GM23338 (cell line): Measurements from ENCODE around the gene MDM2. TPM values are rescaled to one million over a fixed set of nuclear protein-coding genes. Genes with fewer than 3 reads are reported as not detected.

Experiments
- ATAC-seq: fragments of 200-7000 bp; cut with Tn5 transposase; 3 replicates; pipeline ENCODE4 v1.9.1; 2020
- DNase-seq: peaks from one replicate; pipeline ENCODE4 v3.0.0-alpha.2; 2015; ENCODE audit warnings: low spot score
- H2AFZ ChIP-seq: fragments of 200-600 bp; sonication (generic); 2 replicates; pipeline ENCODE4 v1.8.0; 2016; ENCODE audit warnings: antibody characterized with exemption, mild to moderate bottlenecking, moderate library complexity
- H3F3A ChIP-seq: fragments of 200-600 bp; sonication (generic); replicated peaks from 2 replicates; pipeline ENCODE4 v1.8.0; 2017; ENCODE audit warnings: antibody characterized with exemption, mixed run types, low read depth
- H3K27ac ChIP-seq: fragments of 200-600 bp; sonication (generic); 2 replicates; pipeline ENCODE4 v1.6.1; 2016; ENCODE audit warnings: low read depth
- H3K27me3 ChIP-seq: fragments of 200-600 bp; sonication (generic); 2 replicates; pipeline ENCODE4 v1.8.0; 2016; ENCODE audit warnings: mild to moderate bottlenecking, mixed run types, moderate library complexity; ENCODE audit not compliant: insufficient read depth
- H3K36me3 ChIP-seq: fragments of 200-600 bp; sonication (generic); 2 replicates; pipeline ENCODE4 v1.8.0; 2016; ENCODE audit warnings: mild to moderate bottlenecking; ENCODE audit not compliant: insufficient read depth
- H3K4me1 ChIP-seq: fragments of 200-600 bp; sonication (generic); 2 replicates; pipeline ENCODE4 v1.8.0; 2016; ENCODE audit warnings: mild to moderate bottlenecking, moderate library complexity; ENCODE audit not compliant: insufficient read depth
- H3K4me2 ChIP-seq: fragments of 200-600 bp; sonication (generic); 2 replicates; pipeline ENCODE4 v1.7.1; 2017; ENCODE audit warnings: mixed run types
- H3K4me3 ChIP-seq: fragments of 200-600 bp; sonication (generic); 2 replicates; pipeline ENCODE4 v1.6.1; 2016; ENCODE audit warnings: mixed run types
- H3K79me2 ChIP-seq: fragments of 200-600 bp; sonication (generic); replicated peaks from 2 replicates; pipeline ENCODE4 v1.8.0; 2017; ENCODE audit warnings: mild to moderate bottlenecking; ENCODE audit not compliant: insufficient read depth
- H3K9me2 ChIP-seq: fragments of 200-600 bp; sonication (generic); 2 replicates; pipeline ENCODE4 v1.8.0; 2017; ENCODE audit not compliant: insufficient read depth
- H4K20me1 ChIP-seq: fragments of 200-600 bp; sonication (generic); replicated peaks from 2 replicates; pipeline ENCODE4 v1.8.0; 2017; ENCODE audit warnings: mild to moderate bottlenecking; ENCODE audit not compliant: insufficient read depth
- H3K27ac Mint-ChIP-seq: 2 replicates; pipeline ENCODE4 v1.8.0; 2020; ENCODE audit warnings: inconsistent platforms, mild to moderate bottlenecking, moderate library complexity, mixed read lengths
- H3K27me3 Mint-ChIP-seq: 3 replicates; pipeline ENCODE4 v1.8.0; 2022; ENCODE audit warnings: low read depth, mild to moderate bottlenecking, moderate library complexity, mixed read lengths, inconsistent platforms; ENCODE audit not compliant: insufficient read depth, poor library complexity
- H3K36me3 Mint-ChIP-seq: 3 replicates; pipeline ENCODE4 v1.8.0; 2021; ENCODE audit warnings: low read depth, mild to moderate bottlenecking, inconsistent platforms, moderate library complexity, mixed read lengths
- H3K4me1 Mint-ChIP-seq: 3 replicates; pipeline ENCODE4 v1.8.0; 2020; ENCODE audit warnings: mild to moderate bottlenecking, inconsistent platforms, mixed read lengths
- H3K4me3 Mint-ChIP-seq: 3 replicates; pipeline ENCODE4 v1.8.0; 2021; ENCODE audit warnings: moderate library complexity, mild to moderate bottlenecking, inconsistent platforms, mixed read lengths
- H3K9me3 Mint-ChIP-seq: 3 replicates; pipeline ENCODE4 v1.8.0; 2020; ENCODE audit warnings: moderate library complexity, mild to moderate bottlenecking, inconsistent platforms, mixed read lengths
- CREB1 ChIP-seq: fragments of 250-450 bp; sonication (Bioruptor Pico); IDR thresholded peaks from 2 replicates; pipeline ENCODE4 v1.5.0; 2020; ENCODE audit warnings: low read depth, mild to moderate bottlenecking, moderate library complexity
- CTCF ChIP-seq, 2 experiments: fragments of 200-600 bp in 1 of 2; sonication (generic) in 1 of 2; conservative IDR thresholded peaks; 2 replicates each; pipeline versions ENCODE4 v1.5.1 to v1.6.1; 2016 to 2017; ENCODE audit warnings: antibody characterized with exemption in 2 of 2, low read depth in 2 of 2, mild to moderate bottlenecking in 2 of 2, moderate library complexity in 1 of 2
- ETS1 ChIP-seq: IDR thresholded peaks from 2 replicates; pipeline ENCODE4 v1.6.1; 2016; ENCODE audit warnings: antibody characterized with exemption
- JUNB ChIP-seq: IDR thresholded peaks from one replicate; pipeline ENCODE4 v1.6.1; 2016; ENCODE audit warnings: antibody characterized with exemption; ENCODE audit not compliant: unreplicated experiment
- REST ChIP-seq: IDR thresholded peaks from one replicate; pipeline ENCODE4 v1.6.1; 2018; ENCODE audit warnings: antibody characterized with exemption; ENCODE audit not compliant: unreplicated experiment
- ZNF331 ChIP-seq: fragments of 250-450 bp; sonication (Bioruptor Pico); IDR thresholded peaks from 2 replicates; pipeline ENCODE4 v1.5.0; 2020; ENCODE audit warnings: low read depth, mild to moderate bottlenecking, moderate library complexity
- polyA plus RNA-seq: library from polyadenylated mRNA; unstranded; fragments of >200 nt; fragmentation: Nextera tagmentation; extraction: Ambion mirVana; gene quantifications from 2 replicates; pipeline ENCODE4 v1.2.1, GENCODE V29; 2016
- total RNA-seq: library from RNA; depleted of rRNA; stranded (reverse); fragments of >200 nt; shearing (Covaris generic); gene quantifications from 2 replicates; pipeline ENCODE4 v1.2.3, GENCODE V29; 2014

MDM2 gene
- total and polyA plus RNA-seq, 2 experiments from 2014 or later: 105 to 136 TPM

GRCh38 chr12:68871396-68871795 is 63.4 kb downstream of the MDM2 start:
- Mint-ChIP-seq H3K36me3 (no peaks in the 10 kb centered on the region), H3K4me3 (no peak overlapping the region), H3K27ac (no peak overlapping the region), H3K9me3 (no peaks in the 10 kb centered on the region), H3K27me3 (no peaks in the 10 kb centered on the region), H3K4me1 (peaks cover 13% of the 10 kb centered on the region)
- Histone ChIP-seq H4K20me1 (no peaks in the 10 kb centered on the region), H3K27ac (no peak overlapping the region), H3K4me3 (no peak overlapping the region), H3K27me3 (no peaks in the 10 kb centered on the region), H3K4me1 (peaks cover 11% of the 10 kb centered on the region; the same call in 1 of the 2 replicates), H3K9me2 (no peaks in the 10 kb centered on the region), H3F3A (no peaks in the 10 kb centered on the region), H3K4me2 (no peak overlapping the region), H2AFZ (peak overlapping the region; percentile 25; the same call in 1 of the 2 replicates), H3K79me2 (no peaks in the 10 kb centered on the region), H3K36me3 (no peaks in the 10 kb centered on the region)
- ATAC-seq (no peak), DNase-seq (no peak)
- TF ChIP-seq ETS1 (no peak), ZNF331 (CRISPR knock-in tag) (no peak)

- DNase-seq: peak; percentile 73
- Histone ChIP-seq H3K79me2 (no peaks in the 10 kb centered on the region), H3K4me1 (peaks cover 11% of the 10 kb centered on the region; the same call in 1 of the 2 replicates), H3K27ac (no peak overlapping the region), H3K4me2 (no peak overlapping the region), H3F3A (no peaks in the 10 kb centered on the region), H2AFZ (no peak overlapping the region), H3K27me3 (no peaks in the 10 kb centered on the region), H4K20me1 (no peaks in the 10 kb centered on the region), H3K9me2 (no peaks in the 10 kb centered on the region), H3K36me3 (no peaks in the 10 kb centered on the region), H3K4me3 (no peak overlapping the region)
- peaks cover 3% of the 10 kb centered on the region for H3K27me3 Mint-ChIP-seq
- H3K4me3 Mint-ChIP-seq: no peak overlapping the region
- no peak for TF ChIP-seq CREB1 (CRISPR knock-in tag)
- no peak for TF ChIP-seq REST
- TF ChIP-seq CTCF (conservative IDR thresholded peaks at IDR 0.05; ENCODE audit: low read depth in 2 of 2): peak; percentile 80 to 86
- no peak for TF ChIP-seq JUNB
- peaks cover 13% of the 10 kb centered on the region for H3K4me1 Mint-ChIP-seq
- ATAC-seq: peak; percentile 81
- no peaks in the 10 kb centered on the region for H3K36me3 Mint-ChIP-seq
- no peaks in the 10 kb centered on the region for H3K9me3 Mint-ChIP-seq
- no peak overlapping the region for H3K27ac Mint-ChIP-seq
Measured at GRCh38 chr12:68871921-68872320, 63.9 kb downstream of the MDM2 start.
